ENCODE data around the gene GRID2IP.

DNA sequence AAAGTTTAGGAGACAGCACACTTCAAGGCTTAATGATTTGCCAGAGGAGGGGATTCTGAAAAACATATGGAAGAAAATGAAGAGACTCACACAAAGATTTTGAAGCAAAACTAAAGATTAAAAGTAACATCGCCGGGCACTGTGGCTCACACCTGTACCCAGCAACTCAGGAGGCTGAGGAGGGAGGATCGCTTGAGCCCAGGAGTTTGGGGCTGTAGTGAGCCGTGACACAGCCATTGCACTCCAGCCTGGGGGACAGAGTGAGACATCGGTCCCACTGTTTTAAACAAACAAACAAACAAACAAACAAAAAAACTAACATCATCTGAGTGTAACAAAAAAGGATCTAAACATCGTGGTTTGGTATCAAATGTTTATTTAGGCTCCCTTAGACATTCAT is 69.8 kb downstream of the GRID2IP start:
- TF ChIP-seq, protein P1, sequence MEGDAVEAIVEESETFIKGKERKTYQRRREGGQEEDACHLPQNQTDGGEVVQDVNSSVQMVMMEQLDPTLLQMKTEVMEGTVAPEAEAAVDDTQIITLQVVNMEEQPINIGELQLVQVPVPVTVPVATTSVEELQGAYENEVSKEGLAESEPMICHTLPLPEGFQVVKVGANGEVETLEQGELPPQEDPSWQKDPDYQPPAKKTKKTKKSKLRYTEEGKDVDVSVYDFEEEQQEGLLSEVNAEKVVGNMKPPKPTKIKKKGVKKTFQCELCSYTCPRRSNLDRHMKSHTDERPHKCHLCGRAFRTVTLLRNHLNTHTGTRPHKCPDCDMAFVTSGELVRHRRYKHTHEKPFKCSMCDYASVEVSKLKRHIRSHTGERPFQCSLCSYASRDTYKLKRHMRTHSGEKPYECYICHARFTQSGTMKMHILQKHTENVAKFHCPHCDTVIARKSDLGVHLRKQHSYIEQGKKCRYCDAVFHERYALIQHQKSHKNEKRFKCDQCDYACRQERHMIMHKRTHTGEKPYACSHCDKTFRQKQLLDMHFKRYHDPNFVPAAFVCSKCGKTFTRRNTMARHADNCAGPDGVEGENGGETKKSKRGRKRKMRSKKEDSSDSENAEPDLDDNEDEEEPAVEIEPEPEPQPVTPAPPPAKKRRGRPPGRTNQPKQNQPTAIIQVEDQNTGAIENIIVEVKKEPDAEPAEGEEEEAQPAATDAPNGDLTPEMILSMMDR (conservative IDR thresholded peaks at IDR 0.05): no peak
- TF ChIP-seq ZFX (IDR thresholded peaks at IDR 0.05): no peak

All from C4-2B (cell line).